GM23338 (cell line): Measurements from ENCODE around the gene TOMM40L. TPM values are rescaled to one million over a fixed set of nuclear protein-coding genes. Genes with fewer than 3 reads are reported as not detected.
"Not testable (repeated sequence)": the region's sequence is repeated elsewhere in the genome, so short reads cannot be mapped to it uniquely, and the experiment has no call there.

Source experiments
- ATAC-seq: fragments of 200-7000 bp; cut with Tn5 transposase; 3 replicates; pipeline ENCODE4 v1.9.1; 2020
- DNase-seq: peaks from one replicate; pipeline ENCODE4 v3.0.0-alpha.2; 2015; ENCODE audit warnings: low spot score
- H2AFZ ChIP-seq: fragments of 200-600 bp; sonication (generic); 2 replicates; pipeline ENCODE4 v1.8.0; 2016; ENCODE audit warnings: antibody characterized with exemption, mild to moderate bottlenecking, moderate library complexity
- H3F3A ChIP-seq: fragments of 200-600 bp; sonication (generic); replicated peaks from 2 replicates; pipeline ENCODE4 v1.8.0; 2017; ENCODE audit warnings: antibody characterized with exemption, mixed run types, low read depth
- H3K27ac ChIP-seq: fragments of 200-600 bp; sonication (generic); 2 replicates; pipeline ENCODE4 v1.6.1; 2016; ENCODE audit warnings: low read depth
- H3K27me3 ChIP-seq: fragments of 200-600 bp; sonication (generic); 2 replicates; pipeline ENCODE4 v1.8.0; 2016; ENCODE audit warnings: mild to moderate bottlenecking, mixed run types, moderate library complexity; ENCODE audit not compliant: insufficient read depth
- H3K36me3 ChIP-seq: fragments of 200-600 bp; sonication (generic); 2 replicates; pipeline ENCODE4 v1.8.0; 2016; ENCODE audit warnings: mild to moderate bottlenecking; ENCODE audit not compliant: insufficient read depth
- H3K4me1 ChIP-seq: fragments of 200-600 bp; sonication (generic); 2 replicates; pipeline ENCODE4 v1.8.0; 2016; ENCODE audit warnings: mild to moderate bottlenecking, moderate library complexity; ENCODE audit not compliant: insufficient read depth
- H3K4me2 ChIP-seq: fragments of 200-600 bp; sonication (generic); 2 replicates; pipeline ENCODE4 v1.7.1; 2017; ENCODE audit warnings: mixed run types
- H3K4me3 ChIP-seq: fragments of 200-600 bp; sonication (generic); 2 replicates; pipeline ENCODE4 v1.6.1; 2016; ENCODE audit warnings: mixed run types
- H3K79me2 ChIP-seq: fragments of 200-600 bp; sonication (generic); replicated peaks from 2 replicates; pipeline ENCODE4 v1.8.0; 2017; ENCODE audit warnings: mild to moderate bottlenecking; ENCODE audit not compliant: insufficient read depth
- H3K9me2 ChIP-seq: fragments of 200-600 bp; sonication (generic); 2 replicates; pipeline ENCODE4 v1.8.0; 2017; ENCODE audit not compliant: insufficient read depth
- H4K20me1 ChIP-seq: fragments of 200-600 bp; sonication (generic); replicated peaks from 2 replicates; pipeline ENCODE4 v1.8.0; 2017; ENCODE audit warnings: mild to moderate bottlenecking; ENCODE audit not compliant: insufficient read depth
- H3K27ac Mint-ChIP-seq: 2 replicates; pipeline ENCODE4 v1.8.0; 2020; ENCODE audit warnings: inconsistent platforms, mild to moderate bottlenecking, moderate library complexity, mixed read lengths
- H3K27me3 Mint-ChIP-seq: 3 replicates; pipeline ENCODE4 v1.8.0; 2022; ENCODE audit warnings: low read depth, mild to moderate bottlenecking, moderate library complexity, mixed read lengths, inconsistent platforms; ENCODE audit not compliant: insufficient read depth, poor library complexity
- H3K36me3 Mint-ChIP-seq: 3 replicates; pipeline ENCODE4 v1.8.0; 2021; ENCODE audit warnings: low read depth, mild to moderate bottlenecking, inconsistent platforms, moderate library complexity, mixed read lengths
- H3K4me1 Mint-ChIP-seq: 3 replicates; pipeline ENCODE4 v1.8.0; 2020; ENCODE audit warnings: mild to moderate bottlenecking, inconsistent platforms, mixed read lengths
- H3K4me3 Mint-ChIP-seq: 3 replicates; pipeline ENCODE4 v1.8.0; 2021; ENCODE audit warnings: moderate library complexity, mild to moderate bottlenecking, inconsistent platforms, mixed read lengths
- H3K9me3 Mint-ChIP-seq: 3 replicates; pipeline ENCODE4 v1.8.0; 2020; ENCODE audit warnings: moderate library complexity, mild to moderate bottlenecking, inconsistent platforms, mixed read lengths
- JUNB ChIP-seq: IDR thresholded peaks from one replicate; pipeline ENCODE4 v1.6.1; 2016; ENCODE audit warnings: antibody characterized with exemption; ENCODE audit not compliant: unreplicated experiment
- STAT1 ChIP-seq: IDR thresholded peaks from one replicate; pipeline ENCODE4 v1.6.1; 2016; ENCODE audit warnings: antibody characterized with exemption; ENCODE audit not compliant: unreplicated experiment
- ZNF114 ChIP-seq: fragments of 250-450 bp; sonication (Bioruptor Pico); IDR thresholded peaks from 2 replicates; pipeline ENCODE4 v1.5.0; 2020; ENCODE audit warnings: mild to moderate bottlenecking, moderate library complexity
- polyA plus RNA-seq: library from polyadenylated mRNA; unstranded; fragments of >200 nt; fragmentation: Nextera tagmentation; extraction: Ambion mirVana; gene quantifications from 2 replicates; pipeline ENCODE4 v1.2.1, GENCODE V29; 2016
- total RNA-seq: library from RNA; depleted of rRNA; stranded (reverse); fragments of >200 nt; shearing (Covaris generic); gene quantifications from 2 replicates; pipeline ENCODE4 v1.2.3, GENCODE V29; 2014
- TF ChIP-seq, protein P1 (sequence below): IDR thresholded peaks from 2 replicates; pipeline ENCODE4 v1.6.1; 2016; ENCODE audit warnings: antibody characterized with exemption
- TF ChIP-seq, protein P2 (sequence below), 2 experiments: fragments of 200-600 bp in 1 of 2; sonication (generic) in 1 of 2; conservative IDR thresholded peaks; 2 replicates each; pipeline versions ENCODE4 v1.5.1 to v1.6.1; 2016 to 2017; ENCODE audit warnings: antibody characterized with exemption in 2 of 2, low read depth in 2 of 2, mild to moderate bottlenecking in 2 of 2, moderate library complexity in 1 of 2

The TOMM40L gene
- total and polyA plus RNA-seq, 2 experiments from 2014 or later = 6.8 to 12.9 TPM

DNA sequence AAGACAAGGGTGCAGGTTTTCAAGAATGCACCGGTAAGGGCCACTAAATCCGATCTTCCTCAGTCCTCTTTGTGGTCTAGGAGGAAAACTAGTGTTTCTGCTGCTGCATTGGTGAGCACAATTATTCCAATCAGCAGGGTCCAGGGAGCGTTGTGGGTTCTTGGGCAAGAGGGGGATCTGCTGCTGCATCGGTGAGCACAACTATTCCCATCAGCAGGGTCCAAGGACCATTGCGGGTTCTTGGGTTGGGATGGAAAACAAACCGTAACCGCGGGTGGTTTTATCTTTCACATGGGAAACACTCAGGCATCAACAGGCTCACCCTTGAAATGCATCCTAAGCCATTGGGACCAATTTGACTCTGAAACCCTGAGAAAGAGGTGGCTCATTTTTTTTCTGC, 25.7 kb downstream of the TOMM40L start (continued):
- TF ChIP-seq, protein P1, sequence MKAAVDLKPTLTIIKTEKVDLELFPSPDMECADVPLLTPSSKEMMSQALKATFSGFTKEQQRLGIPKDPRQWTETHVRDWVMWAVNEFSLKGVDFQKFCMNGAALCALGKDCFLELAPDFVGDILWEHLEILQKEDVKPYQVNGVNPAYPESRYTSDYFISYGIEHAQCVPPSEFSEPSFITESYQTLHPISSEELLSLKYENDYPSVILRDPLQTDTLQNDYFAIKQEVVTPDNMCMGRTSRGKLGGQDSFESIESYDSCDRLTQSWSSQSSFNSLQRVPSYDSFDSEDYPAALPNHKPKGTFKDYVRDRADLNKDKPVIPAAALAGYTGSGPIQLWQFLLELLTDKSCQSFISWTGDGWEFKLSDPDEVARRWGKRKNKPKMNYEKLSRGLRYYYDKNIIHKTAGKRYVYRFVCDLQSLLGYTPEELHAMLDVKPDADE = no peak
- TF ChIP-seq JUNB (no peak), ZNF114 (no peak), STAT1 (no peak)
- TF ChIP-seq, protein P2, sequence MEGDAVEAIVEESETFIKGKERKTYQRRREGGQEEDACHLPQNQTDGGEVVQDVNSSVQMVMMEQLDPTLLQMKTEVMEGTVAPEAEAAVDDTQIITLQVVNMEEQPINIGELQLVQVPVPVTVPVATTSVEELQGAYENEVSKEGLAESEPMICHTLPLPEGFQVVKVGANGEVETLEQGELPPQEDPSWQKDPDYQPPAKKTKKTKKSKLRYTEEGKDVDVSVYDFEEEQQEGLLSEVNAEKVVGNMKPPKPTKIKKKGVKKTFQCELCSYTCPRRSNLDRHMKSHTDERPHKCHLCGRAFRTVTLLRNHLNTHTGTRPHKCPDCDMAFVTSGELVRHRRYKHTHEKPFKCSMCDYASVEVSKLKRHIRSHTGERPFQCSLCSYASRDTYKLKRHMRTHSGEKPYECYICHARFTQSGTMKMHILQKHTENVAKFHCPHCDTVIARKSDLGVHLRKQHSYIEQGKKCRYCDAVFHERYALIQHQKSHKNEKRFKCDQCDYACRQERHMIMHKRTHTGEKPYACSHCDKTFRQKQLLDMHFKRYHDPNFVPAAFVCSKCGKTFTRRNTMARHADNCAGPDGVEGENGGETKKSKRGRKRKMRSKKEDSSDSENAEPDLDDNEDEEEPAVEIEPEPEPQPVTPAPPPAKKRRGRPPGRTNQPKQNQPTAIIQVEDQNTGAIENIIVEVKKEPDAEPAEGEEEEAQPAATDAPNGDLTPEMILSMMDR (conservative IDR thresholded peaks at IDR 0.05; ENCODE audit: low read depth in 2 of 2) = no peak

DNA sequence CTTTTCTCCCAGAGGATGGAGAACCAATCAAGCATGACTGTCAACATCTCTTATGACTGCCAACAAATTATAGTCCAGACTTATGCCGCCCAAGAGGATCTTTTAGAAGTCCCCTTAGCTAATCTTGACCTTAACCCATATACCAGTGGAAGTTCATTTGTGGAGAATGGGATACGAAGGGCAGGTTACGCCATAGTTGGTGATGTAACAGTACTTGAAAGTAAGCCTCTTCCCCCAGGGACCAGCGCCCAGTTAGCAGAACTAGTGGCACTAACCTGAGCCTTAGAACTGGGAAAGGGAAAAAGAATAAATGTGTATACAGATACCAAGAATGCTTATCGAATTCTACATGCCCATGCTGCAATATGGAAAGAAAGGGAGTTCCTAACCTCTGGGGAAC, 29.4 kb downstream of the TOMM40L start:
- not testable (repeated sequence) for H3K36me3 ChIP-seq, H3K4me3 Mint-ChIP-seq, H3F3A ChIP-seq, ATAC-seq, H2AFZ ChIP-seq, H3K4me3 ChIP-seq, H3K4me1 ChIP-seq, H3K4me2 ChIP-seq, H4K20me1 ChIP-seq, H3K27ac Mint-ChIP-seq, H3K27ac ChIP-seq, DNase-seq, H3K79me2 ChIP-seq, H3K9me2 ChIP-seq
- Mint-ChIP-seq H3K27me3 (peaks cover 32% of the 10 kb centered on the region), H3K36me3 (peaks cover 16% of the 10 kb centered on the region), H3K4me1 (peaks cover 11% of the 10 kb centered on the region; the same call in 2 of the 3 replicates), H3K9me3 (peaks cover 28% of the 10 kb centered on the region)
- peaks cover 26% of the 10 kb centered on the region for H3K27me3 ChIP-seq

DNA sequence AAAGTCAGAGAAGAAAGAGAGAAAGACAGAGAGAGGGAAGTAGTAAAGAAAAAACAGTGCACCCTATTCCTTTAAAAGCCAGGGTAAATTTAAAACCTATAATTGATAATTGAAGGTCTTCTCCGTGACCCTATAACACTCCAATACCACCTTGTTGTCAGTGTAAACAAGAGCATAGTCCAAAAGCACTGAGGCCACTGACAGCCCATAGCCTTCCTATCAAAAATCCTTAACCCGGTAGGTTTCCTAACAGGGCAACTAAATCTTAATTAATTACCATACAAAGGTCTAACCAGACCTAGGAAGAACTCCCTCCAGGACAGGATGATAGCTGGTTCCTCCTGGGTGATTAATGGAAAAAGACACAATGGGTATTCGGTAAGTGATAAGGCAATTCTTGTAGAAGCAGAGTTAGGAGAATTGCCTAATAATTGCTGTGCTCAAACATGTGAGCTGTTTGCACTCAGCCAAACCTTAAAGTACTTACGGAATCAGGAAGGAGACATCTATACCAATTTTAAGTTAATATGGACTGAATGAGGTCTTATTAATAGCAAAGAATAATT, 30.2 kb downstream of the TOMM40L start:
- not testable (repeated sequence) for H3K4me3 Mint-ChIP-seq

DNA sequence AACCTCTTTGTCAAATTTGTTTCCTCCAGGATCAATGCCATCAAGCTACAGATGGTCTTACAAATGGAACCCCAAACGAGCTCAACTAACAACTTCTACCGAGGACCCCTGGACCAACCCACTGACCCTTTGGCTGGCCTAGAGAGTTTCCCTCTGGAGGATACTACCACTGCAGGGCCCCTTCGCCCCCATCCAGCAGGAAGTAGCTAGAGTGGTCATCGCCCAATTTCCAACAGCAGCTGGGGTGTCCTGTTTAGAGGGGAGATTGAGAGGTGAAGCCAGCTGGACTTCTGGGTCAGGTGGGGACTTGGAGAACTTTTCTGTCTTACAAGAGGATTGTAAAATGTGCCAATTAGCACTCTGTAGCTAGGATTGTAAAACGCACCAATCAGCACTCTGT, 31.2 kb downstream of the TOMM40L start:
- H3K4me2 ChIP-seq, H3K9me2 ChIP-seq, H3K79me2 ChIP-seq, ATAC-seq, H3K27ac ChIP-seq, H4K20me1 ChIP-seq, H3F3A ChIP-seq, H3K27ac Mint-ChIP-seq, H3K4me3 Mint-ChIP-seq, H3K36me3 ChIP-seq, H3K4me1 ChIP-seq, H3K4me3 ChIP-seq, DNase-seq, H2AFZ ChIP-seq: not testable (repeated sequence)
- H3K9me3 Mint-ChIP-seq = peaks cover 28% of the 10 kb centered on the region
- H3K27me3 ChIP-seq = peaks cover 38% of the 10 kb centered on the region
- peaks cover 16% of the 10 kb centered on the region for H3K36me3 Mint-ChIP-seq
- H3K4me1 Mint-ChIP-seq = peaks cover 21% of the 10 kb centered on the region
- H3K27me3 Mint-ChIP-seq = peaks cover 42% of the 10 kb centered on the region

More for the DNA sequence above, 30.2 kb downstream of the TOMM40L start:
- Mint-ChIP-seq H3K4me1 (peaks cover 15% of the 10 kb centered on the region), H3K27me3 (peaks cover 36% of the 10 kb centered on the region), H3K9me3 (peaks cover 28% of the 10 kb centered on the region), H3K36me3 (peaks cover 16% of the 10 kb centered on the region)
- H3K4me3 ChIP-seq, H4K20me1 ChIP-seq, ATAC-seq, H2AFZ ChIP-seq, H3K9me2 ChIP-seq, H3K36me3 ChIP-seq, H3K4me1 ChIP-seq, H3K27ac Mint-ChIP-seq, DNase-seq, H3K4me2 ChIP-seq, H3K27ac ChIP-seq, H3K79me2 ChIP-seq, H3F3A ChIP-seq: not testable (repeated sequence)
- H3K27me3 ChIP-seq = peaks cover 33% of the 10 kb centered on the region
